HepG2 (cell line): ENCODE results near the gene WDR53. TPM values are rescaled to one million over a fixed set of nuclear protein-coding genes. Genes with fewer than 3 reads are reported as not detected.

Experiments
- ATAC-seq: fragments of 200-7000 bp; cut with Tn5 transposase; 3 replicates; pipeline ENCODE4 v1.9.1; 2020; ENCODE audit warnings: mild to moderate bottlenecking, moderate library complexity
- BruUV-seq: library from RNA; stranded (reverse); fragments of 400-500 nt; replicated peaks from 2 replicates; lab custom pipeline; 2021; lab: Mats Ljungman, UMichigan
- CTCF ChIA-PET: fragments of 300-600 bp; formaldehyde crosslinking; extraction: SDS; loops from one replicate; lab custom pipeline; 2021; ENCODE audit warnings: low total read pairs, inconsistent platforms, low intra/inter-chr PET ratio; lab: Yijun Ruan, JAX
- POLR2A ChIA-PET: fragments of 350-600 bp; sonication (Branson Sonifier 250); formaldehyde crosslinking; loops from one replicate; lab custom pipeline; 2020; ENCODE audit warnings: antibody characterized with exemption, inconsistent platforms; lab: Yijun Ruan, JAX
- DNase-seq: peaks from one replicate; pipeline ENCODE4 v3.0.0-alpha.2; 2015; ENCODE audit warnings: low spot score
- FAIRE-seq: peaks from 3 replicates; lab custom pipeline; 2011; peaks lifted over from hg19 to GRCh38; lab: Jason Lieb, UNC
- H2AFZ ChIP-seq: one replicate; pipeline ENCODE4 v1.6.1; 2011; ENCODE audit warnings: low read length, inconsistent platforms
- H3K27ac ChIP-seq: fragments of 300-600 bp; 3 replicates; pipeline ENCODE4 v1.8.0; 2011; ENCODE audit warnings: mixed run types, mild to moderate bottlenecking, mixed read lengths, low read length, inconsistent platforms; ENCODE audit not compliant: insufficient read depth; ENCODE audit errors: extremely low read length
- H3K27me3 ChIP-seq, 2 experiments: fragments of 200-600 bp in 1 of 2; 2 replicates in 1 of 2; 3 replicates in 1 of 2; pipeline versions ENCODE4 v1.6.0 to v1.8.0; 2011; ENCODE audit warnings: low read length in 2 of 2, mild to moderate bottlenecking in 2 of 2, moderate library complexity in 2 of 2, inconsistent platforms in 1 of 2; ENCODE audit not compliant: insufficient read depth in 2 of 2, control insufficient read depth in 1 of 2
- H3K36me3 ChIP-seq, 2 experiments: fragments of 200-600 bp in 1 of 2; replicated peaks in 1 of 2; 2 replicates in 1 of 2; 3 replicates in 1 of 2; pipeline versions ENCODE4 v1.5.1 to v1.8.0; 2011; ENCODE audit warnings: low read length in 2 of 2, inconsistent platforms in 1 of 2; ENCODE audit not compliant: insufficient read depth in 2 of 2, control insufficient read depth in 1 of 2
- H3K4me1 ChIP-seq: 2 replicates; pipeline ENCODE4 v1.5.1; 2012; ENCODE audit warnings: low read length, inconsistent platforms; ENCODE audit not compliant: insufficient read depth
- H3K4me2 ChIP-seq: 2 replicates; pipeline ENCODE4 v1.6.0; 2011; ENCODE audit warnings: low read depth, low read length, inconsistent platforms
- H3K4me3 ChIP-seq, 3 experiments: fragments of 200-600 bp in 1 of 3; sonication (generic), shearing (Covaris generic) in 1 of 3; replicated peaks in 1 of 3; 2 replicates each; pipeline ENCODE4 v1.5.1; 2011 to 2016; ENCODE audit warnings: low read length in 3 of 3, inconsistent platforms in 2 of 3, low read depth in 2 of 3, mild to moderate bottlenecking in 2 of 3, control low read depth in 1 of 3, mixed read lengths in 1 of 3; ENCODE audit not compliant: insufficient read depth in 1 of 3
- H3K79me2 ChIP-seq: one replicate; pipeline ENCODE4 v1.6.1; 2011; ENCODE audit warnings: low read length, inconsistent platforms; ENCODE audit not compliant: insufficient read depth
- H3K9ac ChIP-seq: 2 replicates; pipeline ENCODE4 v1.6.0; 2011; ENCODE audit warnings: mild to moderate bottlenecking, low read depth, low read length, inconsistent platforms; ENCODE audit not compliant: insufficient read depth
- H3K9me3 ChIP-seq: 2 replicates; pipeline ENCODE4 v1.5.1; 2012; ENCODE audit warnings: mild to moderate bottlenecking, low read length
- H4K20me1 ChIP-seq: 2 replicates; pipeline ENCODE4 v1.6.0; 2011; ENCODE audit warnings: inconsistent platforms, mild to moderate bottlenecking, low read length, moderate library complexity; ENCODE audit not compliant: insufficient read depth
- KLF15 ChIP-seq: sonication (generic); formaldehyde crosslinking; IDR thresholded peaks from 2 replicates; pipeline ENCODE4 v1.8.1; 2023; ENCODE audit warnings: borderline replicate concordance, mild to moderate bottlenecking, inconsistent platforms, missing genetic modification reagents, mixed read lengths
- MXD1 ChIP-seq: sonication (generic); formaldehyde crosslinking; IDR thresholded peaks from 2 replicates; pipeline ENCODE4 v1.4.0; 2020; ENCODE audit warnings: mild to moderate bottlenecking, missing genetic modification reagents
- RBM39 ChIP-seq: fragments of 200-400 bp; formaldehyde crosslinking; IDR thresholded peaks from one replicate; pipeline ENCODE4 v1.6.1; 2018; ENCODE audit warnings: antibody characterized with exemption, mild to moderate bottlenecking, low read depth, low read length; ENCODE audit not compliant: poor library complexity, severe bottlenecking
- REST ChIP-seq, 2 experiments: IDR thresholded peaks; 2 replicates each; pipeline ENCODE4 v1.6.1; 2011 to 2012; ENCODE audit warnings: low read length in 2 of 2, borderline replicate concordance in 1 of 2, low read depth in 1 of 2, mild to moderate bottlenecking in 1 of 2, moderate library complexity in 1 of 2
- TFDP1 ChIP-seq: IDR thresholded peaks from 2 replicates; pipeline ENCODE4 v1.6.1; 2016; ENCODE audit warnings: missing compliant biosample characterization, missing genetic modification reagents, borderline replicate concordance
- U2AF1 ChIP-seq: fragments of 200-400 bp; formaldehyde crosslinking; optimal IDR thresholded peaks from 2 replicates; pipeline ENCODE3; 2017; ENCODE audit warnings: mild to moderate bottlenecking, low read depth, low read length
- ZNF512B ChIP-seq: sonication (generic); formaldehyde crosslinking; IDR thresholded peaks from 2 replicates; pipeline ENCODE4 v1.5.1; 2020; ENCODE audit warnings: missing genetic modification reagents, mild to moderate bottlenecking, borderline replicate concordance
- ZNF660 ChIP-seq: sonication (generic); formaldehyde crosslinking; IDR thresholded peaks from 2 replicates; pipeline ENCODE4 v1.5.1; 2020; ENCODE audit warnings: mild to moderate bottlenecking, low read depth, missing genetic modification reagents, borderline replicate concordance
- WGBS: methylation state at CpG from one replicate; pipeline ENCODE4 v1.1.6; 2017; ENCODE audit warnings: low lambda C conversion rate; 5-methylcytosine and 5-hydroxymethylcytosine counted together
- in situ Hi-C: cut with HindIII; loops from 2 replicates; pipeline ENCODE4 v1.10.0; 2017; ENCODE audit warnings: low pct_unique_long_range_greater_than_20kb; ENCODE audit not compliant: extremely low pct_ligation_motif_present
- intact Hi-C: fragments of 100-400 bp; cut with micrococcal nuclease; formaldehyde crosslinking; loops from one replicate; pipeline ENCODE4 v1.10.0; 2022; ENCODE audit not compliant: unreplicated experiment
- polyA plus RNA-seq, 8 experiments: library from polyadenylated mRNA; depleted of rRNA in 3 of 8; stranded (reverse) in 7 of 8; unstranded in 1 of 8; fragments of >200 nt; fragmentation: Illumina TruSeq in 4 of 8; extraction: Trizol in 4 of 8; gene quantifications; 2 replicates each; pipeline versions ENCODE4 v1.2.1 to v1.2.3, GENCODE V29; 2011 to 2016; ENCODE audit warnings: low read depth in 4 of 8, missing spikeins in 1 of 8, mixed read lengths in 1 of 8; ENCODE audit not compliant: insufficient read depth in 1 of 8
- total RNA-seq, 5 experiments: library from RNA; depleted of rRNA; stranded (reverse); fragments of >200 nt; fragmentation: Illumina TruSeq; extraction: Trizol; gene quantifications; 2 replicates each; pipeline ENCODE4 v1.2.3, GENCODE V29; 2016; ENCODE audit warnings: low read depth in 1 of 5

The WDR53 gene
- total and polyA plus RNA-seq, 2 of the 13 experiments (the other 11 are each of a cell fraction or from before 2014, with no cell fraction given), result 3.5 to 7.7 TPM

GRCh38 chr3:196609343-196609775 lies 41.0 kb upstream of the WDR53 start (continued):
- no peak for TF ChIP-seq REST (IDR thresholded peaks at IDR 0.05; ENCODE audit: borderline replicate concordance in 1 of 2, low read depth in 1 of 2, low read length in 2 of 2)

- Histone ChIP-seq H3K9ac (no peak overlapping the region), H3K4me1 (peaks cover 18% of the 10 kb centered on the region), H3K4me2 (no peak overlapping the region), H3K36me3 (no peaks in the 10 kb centered on the region), H3K27ac (no peak overlapping the region), H4K20me1 (no peaks in the 10 kb centered on the region), H3K79me2 (no peaks in the 10 kb centered on the region), H3K9me3 (no peaks in the 10 kb centered on the region), H3K27me3 (peaks cover 0 to 27% of the 10 kb centered on the region in 2 experiments; a peak in 3 of 5 replicates), H2AFZ (no peak overlapping the region), H3K4me3 (no peak overlapping the region)
- 5% methylated on average over 2 of the region's 2 CpGs for WGBS
- POLR2A ChIA-PET, result no interaction called here
- intact Hi-C loops (loop anchor here (1.0 kb wide), 2 partner anchors 77 to 334 kb away; partner anchors contain the start of gene NCBP2), in situ Hi-C loops (loop anchor here (5.0 kb wide), 1 partner anchor 79 kb away; no protein-coding TSS in a partner anchor)
- no TSS peak for BruUV-seq
- FAIRE-seq (no peak), ATAC-seq (no peak), DNase-seq (no peak)
- CTCF ChIA-PET, result interaction anchor here (1.2 to 3.4 kb wide), 3 partner anchors 76 to 361 kb away, joined by 3 to 59 read pairs (median 5); no protein-coding TSS in a partner anchor
- no peak for TF ChIP-seq TFDP1
- TF ChIP-seq ZNF512B (CRISPR knock-in tag), result no peak
- TF ChIP-seq MXD1 (CRISPR knock-in tag), result no peak
- TF ChIP-seq U2AF1, result no peak
- no peak for TF ChIP-seq RBM39
- no peak for TF ChIP-seq KLF15
- no peak for TF ChIP-seq REST (IDR thresholded peaks at IDR 0.05; ENCODE audit: borderline replicate concordance in 1 of 2, low read depth in 1 of 2, low read length in 2 of 2)
- no peak for TF ChIP-seq ZNF660
Measured at GRCh38 chr3:196608693-196609092, 40.3 kb upstream of the WDR53 start.
